Pons (tissue), 1 donor: Measurements from ENCODE around the gene CDH23.
"Not testable (repeated sequence)": the region's sequence is repeated elsewhere in the genome, so short reads cannot be mapped to it uniquely, and the experiment has no call there.

Source experiments
- DNase-seq: peaks from one replicate; pipeline ENCODE4 v3.0.0-alpha.2; 2016; ENCODE audit warnings: low spot score

The CDH23 gene

GRCh38 chr10:71584902-71585563 lies 188.3 kb downstream of the CDH23 start:
- no peak for DNase-seq

- no peak for DNase-seq
Measured at GRCh38 chr10:71585564-71586290, 189.0 kb downstream of the CDH23 start.

- no peak for DNase-seq
Measured at GRCh38 chr10:71587941-71588573, 191.3 kb downstream of the CDH23 start.

- DNase-seq: no peak
Measured at GRCh38 chr10:71588685-71589084, 192.0 kb downstream of the CDH23 start.

GRCh38 chr10:71589617-71590551 lies 193.2 kb downstream of the CDH23 start:
- no peak for DNase-seq

- DNase-seq: no peak
Measured at GRCh38 chr10:71590781-71591350, 194.1 kb downstream of the CDH23 start.

- no peak for DNase-seq
Measured at GRCh38 chr10:71594934-71595571, 198.3 kb downstream of the CDH23 start.

GRCh38 chr10:71595649-71596048 lies 198.9 kb downstream of the CDH23 start:
- DNase-seq: no peak

- no peak for DNase-seq
Measured at GRCh38 chr10:71596127-71596526, 199.4 kb downstream of the CDH23 start.

- DNase-seq: no peak
Measured at GRCh38 chr10:71596759-71597158, 200.0 kb downstream of the CDH23 start.

- DNase-seq: peak; percentile 81
Measured at GRCh38 chr10:71597821-71598498, 201.2 kb downstream of the CDH23 start.

- DNase-seq: peak; percentile 93
Measured at GRCh38 chr10:71598621-71599055, 201.9 kb downstream of the CDH23 start.

- no peak for DNase-seq
Measured at GRCh38 chr10:71599518-71599917, 202.8 kb downstream of the CDH23 start.

GRCh38 chr10:71600242-71600641 lies 203.5 kb downstream of the CDH23 start:
- DNase-seq: not testable (repeated sequence)

- no peak for DNase-seq
Measured at GRCh38 chr10:71600849-71601248, 204.1 kb downstream of the CDH23 start.

GRCh38 chr10:71601273-71601672 lies 204.6 kb downstream of the CDH23 start:
- no peak for DNase-seq

GRCh38 chr10:71603150-71603549 lies 206.4 kb downstream of the CDH23 start:
- no peak for DNase-seq

GRCh38 chr10:71603754-71604153 lies 207.0 kb downstream of the CDH23 start:
- no peak for DNase-seq

GRCh38 chr10:71604324-71605018 lies 207.8 kb downstream of the CDH23 start:
- DNase-seq: no peak
